Hepatocyte (in vitro differentiated cells): ENCODE measurements around the gene DCDC1.

Experiments used
- EZH2 ChIP-seq: fragments of 200-600 bp; sonication (generic); IDR thresholded peaks from 2 replicates; pipeline ENCODE4 v1.6.1; 2016; ENCODE audit warnings: antibody characterized with exemption, mild to moderate bottlenecking, borderline replicate concordance
- EZH2phosphoT487 ChIP-seq: fragments of 200-600 bp; sonication (generic); IDR thresholded peaks from one replicate; pipeline ENCODE4 v1.6.1; 2018; ENCODE audit warnings: antibody characterized with exemption, mild to moderate bottlenecking, low read depth, moderate library complexity; ENCODE audit not compliant: unreplicated experiment, severe bottlenecking
- TF ChIP-seq, protein P1 (sequence below): fragments of 200-600 bp; sonication (generic); IDR thresholded peaks from 2 replicates; pipeline ENCODE4 v1.5.1; 2016; ENCODE audit warnings: antibody characterized with exemption, mild to moderate bottlenecking; ENCODE audit not compliant: poor library complexity

DNA sequence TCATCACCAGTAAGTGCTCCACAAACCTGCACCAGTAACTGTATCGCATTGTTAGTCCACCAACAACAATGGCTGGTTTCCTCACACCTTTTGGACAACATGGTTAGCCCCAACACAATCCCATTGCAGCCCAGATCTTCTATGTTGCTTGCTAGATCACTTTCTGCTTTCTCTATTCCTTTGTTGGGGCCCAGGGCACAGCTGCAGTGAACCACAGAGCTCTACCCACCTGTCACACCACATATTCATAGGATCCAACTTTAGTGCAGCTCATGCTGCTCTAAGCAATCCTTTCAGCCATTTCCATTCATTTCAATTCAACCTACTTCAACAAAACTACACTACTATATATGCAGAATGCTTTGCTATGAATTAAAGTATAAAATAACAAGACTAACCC, 364.3 kb downstream of the DCDC1 start:
- TF ChIP-seq EZH2 (no peak), EZH2phosphoT487 (no peak)
- TF ChIP-seq, protein P1, sequence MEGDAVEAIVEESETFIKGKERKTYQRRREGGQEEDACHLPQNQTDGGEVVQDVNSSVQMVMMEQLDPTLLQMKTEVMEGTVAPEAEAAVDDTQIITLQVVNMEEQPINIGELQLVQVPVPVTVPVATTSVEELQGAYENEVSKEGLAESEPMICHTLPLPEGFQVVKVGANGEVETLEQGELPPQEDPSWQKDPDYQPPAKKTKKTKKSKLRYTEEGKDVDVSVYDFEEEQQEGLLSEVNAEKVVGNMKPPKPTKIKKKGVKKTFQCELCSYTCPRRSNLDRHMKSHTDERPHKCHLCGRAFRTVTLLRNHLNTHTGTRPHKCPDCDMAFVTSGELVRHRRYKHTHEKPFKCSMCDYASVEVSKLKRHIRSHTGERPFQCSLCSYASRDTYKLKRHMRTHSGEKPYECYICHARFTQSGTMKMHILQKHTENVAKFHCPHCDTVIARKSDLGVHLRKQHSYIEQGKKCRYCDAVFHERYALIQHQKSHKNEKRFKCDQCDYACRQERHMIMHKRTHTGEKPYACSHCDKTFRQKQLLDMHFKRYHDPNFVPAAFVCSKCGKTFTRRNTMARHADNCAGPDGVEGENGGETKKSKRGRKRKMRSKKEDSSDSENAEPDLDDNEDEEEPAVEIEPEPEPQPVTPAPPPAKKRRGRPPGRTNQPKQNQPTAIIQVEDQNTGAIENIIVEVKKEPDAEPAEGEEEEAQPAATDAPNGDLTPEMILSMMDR: no peak
